Liver (tissue), 9 donors: Measurements from ENCODE around the gene CDH13. TPM values are rescaled to one million over a fixed set of nuclear protein-coding genes. Genes with fewer than 3 reads are reported as not detected.

Experiments
- DNase-seq: peaks from one replicate; pipeline ENCODE4 v3.0.0-alpha.2; 2017; ENCODE audit warnings: low spot score
- H3K27ac ChIP-seq, 2 donors: one replicate each; pipeline ENCODE4 v1.7.0; 2013; ENCODE audit warnings: inconsistent platforms in 2 of 2, low read length in 2 of 2, control low read depth in 1 of 2, low read depth in 1 of 2, mild to moderate bottlenecking in 1 of 2
- H3K27me3 ChIP-seq, 4 donors: one replicate each; pipeline versions ENCODE4 v1.6.1 to v1.7.0; 2013; ENCODE audit warnings: low read length in 3 of 4, inconsistent platforms in 1 of 4, mild to moderate bottlenecking in 1 of 4, moderate library complexity in 1 of 4; ENCODE audit not compliant: control insufficient read depth in 4 of 4, insufficient read depth in 4 of 4
- H3K36me3 ChIP-seq, 4 donors: one replicate each; pipeline versions ENCODE4 v1.6.1 to v1.7.0; 2013; ENCODE audit warnings: low read length in 3 of 4, mild to moderate bottlenecking in 3 of 4, low read depth in 1 of 4, moderate library complexity in 1 of 4; ENCODE audit not compliant: control insufficient read depth in 4 of 4, insufficient read depth in 3 of 4
- H3K4me1 ChIP-seq, 4 donors: one replicate each; pipeline versions ENCODE4 v1.6.1 to v1.7.0; 2013; ENCODE audit warnings: low read length in 3 of 4, mild to moderate bottlenecking in 3 of 4, moderate library complexity in 1 of 4; ENCODE audit not compliant: control insufficient read depth in 4 of 4, insufficient read depth in 4 of 4
- H3K4me3 ChIP-seq, 3 donors: one replicate each; pipeline versions ENCODE4 v1.6.1 to v1.7.0; 2013; ENCODE audit warnings: low read length in 3 of 3, control low read depth in 1 of 3, low read depth in 1 of 3, mild to moderate bottlenecking in 1 of 3
- H3K9ac ChIP-seq, 2 donors: one replicate each; pipeline ENCODE4 v1.7.0; 2013; ENCODE audit warnings: low read length in 2 of 2, mild to moderate bottlenecking in 2 of 2, moderate library complexity in 2 of 2, control low read depth in 1 of 2, low read depth in 1 of 2
- H3K9me3 ChIP-seq, 4 donors: one replicate each; pipeline versions ENCODE4 v1.6.1 to v1.7.0; 2013; ENCODE audit warnings: low read length in 3 of 4; ENCODE audit not compliant: control insufficient read depth in 4 of 4
- ATF3 ChIP-seq: IDR thresholded peaks from 2 replicates; pipeline ENCODE4 v1.6.1; 2016; ENCODE audit warnings: antibody characterized with exemption
- CTCF ChIP-seq: fragments of 150-350 bp; IDR thresholded peaks from 2 replicates; pipeline ENCODE4 v1.5.1; 2017; ENCODE audit warnings: improper control_type of control experiment, low read depth, low read length; ENCODE audit not compliant: missing input control
- EGR1 ChIP-seq, 2 donors: IDR thresholded peaks; 2 replicates each; pipeline ENCODE4 v1.6.1; 2016 to 2018; ENCODE audit warnings: antibody characterized with exemption in 2 of 2, low read depth in 2 of 2
- FOXA1 ChIP-seq: IDR thresholded peaks from 2 replicates; pipeline ENCODE4 v1.6.1; 2016; ENCODE audit warnings: antibody characterized with exemption
- FOXA2 ChIP-seq: IDR thresholded peaks from 2 replicates; pipeline ENCODE4 v1.6.1; 2016; ENCODE audit warnings: antibody characterized with exemption
- HNF4A ChIP-seq, 2 donors: conservative IDR thresholded peaks; 2 replicates each; pipeline ENCODE4 v1.6.1; 2016; ENCODE audit warnings: antibody characterized with exemption in 2 of 2, mild to moderate bottlenecking in 2 of 2
- HNF4G ChIP-seq: IDR thresholded peaks from 2 replicates; pipeline ENCODE4 v1.6.1; 2016; ENCODE audit warnings: antibody characterized with exemption
- JUND ChIP-seq, 2 donors: IDR thresholded peaks; 2 replicates each; pipeline ENCODE4 v1.6.1; 2016; ENCODE audit warnings: antibody characterized with exemption in 2 of 2
- MAX ChIP-seq: IDR thresholded peaks from 2 replicates; pipeline ENCODE4 v1.6.1; 2016; ENCODE audit warnings: antibody characterized with exemption
- NR2F2 ChIP-seq: IDR thresholded peaks from 2 replicates; pipeline ENCODE4 v1.6.1; 2016; ENCODE audit warnings: antibody characterized with exemption
- RAD21 ChIP-seq, 2 donors: IDR thresholded peaks; 2 replicates each; pipeline ENCODE4 v1.6.1; 2016; ENCODE audit warnings: antibody characterized with exemption in 2 of 2, mild to moderate bottlenecking in 2 of 2
- REST ChIP-seq: IDR thresholded peaks from 2 replicates; pipeline ENCODE4 v1.6.1; 2016; ENCODE audit warnings: antibody characterized with exemption, mild to moderate bottlenecking
- SP1 ChIP-seq: IDR thresholded peaks from 2 replicates; pipeline ENCODE4 v1.6.1; 2018; ENCODE audit warnings: antibody characterized with exemption, mild to moderate bottlenecking
- TAF1 ChIP-seq: conservative IDR thresholded peaks from 2 replicates; pipeline ENCODE4 v1.6.1; 2016; ENCODE audit warnings: antibody characterized with exemption, mild to moderate bottlenecking
- YY1 ChIP-seq: IDR thresholded peaks from 2 replicates; pipeline ENCODE4 v1.6.1; 2016; ENCODE audit warnings: antibody characterized with exemption, mild to moderate bottlenecking
- ZBTB33 ChIP-seq: IDR thresholded peaks from 2 replicates; pipeline ENCODE4 v1.6.1; 2016; ENCODE audit warnings: antibody characterized with exemption
- WGBS: extraction: QIAGEN DNeasy Blood & Tissue Kit; methylation state at CpG from one replicate; pipeline ENCODE4 v1.1.7; 2013; 5-methylcytosine and 5-hydroxymethylcytosine counted together
- polyA plus RNA-seq, 2 donors: library from polyadenylated mRNA; stranded (reverse) in 1 of 2; unstranded in 1 of 2; fragments of 200-250 nt in 1 of 2; fragments of >200 nt in 1 of 2; fragmentation: Nextera tagmentation in 1 of 2; extraction: Ambion mirVana in 1 of 2; gene quantifications; one replicate each; pipeline versions ENCODE4 v1.2.1 to v1.2.3, GENCODE V29; 2013 to 2015
- total RNA-seq, 2 donors: library from RNA; depleted of rRNA; stranded (reverse); fragments of >200 nt; gene quantifications; one replicate each; pipeline ENCODE4 v1.2.3, GENCODE V29; 2014
- donor health status: healthy.
- donor health status: healthy.
- donor health status: healthy.
- donor health status: healthy.
- donor health status: healthy.

Gene CDH13
- total and polyA plus RNA-seq, 4 donors = 0.21 to 1.5 (median 0.58) TPM

GRCh38 chr16:83343935-83344366, 717.2 kb downstream of the CDH13 start:
- DNase-seq = no peak
- H3K36me3 ChIP-seq = no peaks in the 10 kb centered on the region
- peaks cover 0 to 4% (median 0%) of the 10 kb centered on the region in 4 donors for H3K27me3 ChIP-seq
- H3K9ac ChIP-seq = no peak overlapping the region
- WGBS = 80% methylated on average over 8 of the region's 8 CpGs
- H3K4me1 ChIP-seq = no peaks in the 10 kb centered on the region
- TF ChIP-seq REST = no peak
- no peak for TF ChIP-seq MAX
- TF ChIP-seq FOXA1 = no peak
- no peak for TF ChIP-seq HNF4G
- no peak for TF ChIP-seq SP1
- no peak for TF ChIP-seq CTCF
- TF ChIP-seq EGR1 (IDR thresholded peaks at IDR 0.05; ENCODE audit: low read depth in 2 of 2) = no peak
- TF ChIP-seq ATF3 = no peak
- no peak for TF ChIP-seq JUND (IDR thresholded peaks at IDR 0.05)
- TF ChIP-seq TAF1 = no peak
- TF ChIP-seq FOXA2 = no peak
- TF ChIP-seq NR2F2 = no peak
- TF ChIP-seq YY1 = no peak
- no peak for TF ChIP-seq RAD21 (IDR thresholded peaks at IDR 0.05)
- TF ChIP-seq ZBTB33 = no peak
- TF ChIP-seq HNF4A (conservative IDR thresholded peaks at IDR 0.05) = no peak
- no peaks in the 10 kb centered on the region for H3K9me3 ChIP-seq
- H3K4me3 ChIP-seq = no peak overlapping the region
- H3K27ac ChIP-seq = no peak overlapping the region
